ENCODE results near the gene RCOR1. TPM values are rescaled to one million over a fixed set of nuclear protein-coding genes. Genes with fewer than 3 reads are reported as not detected.
A peak's percentile ranks its signal among the peaks of the same experiment; 100 is the strongest.
"Not testable (repeated sequence)": the region's sequence is repeated elsewhere in the genome, so short reads cannot be mapped to it uniquely, and the experiment has no call there.

RCOR1 gene
- 10 to 100 TPM; 18.3 to 19.4 TPM for total RNA-seq

DNA sequence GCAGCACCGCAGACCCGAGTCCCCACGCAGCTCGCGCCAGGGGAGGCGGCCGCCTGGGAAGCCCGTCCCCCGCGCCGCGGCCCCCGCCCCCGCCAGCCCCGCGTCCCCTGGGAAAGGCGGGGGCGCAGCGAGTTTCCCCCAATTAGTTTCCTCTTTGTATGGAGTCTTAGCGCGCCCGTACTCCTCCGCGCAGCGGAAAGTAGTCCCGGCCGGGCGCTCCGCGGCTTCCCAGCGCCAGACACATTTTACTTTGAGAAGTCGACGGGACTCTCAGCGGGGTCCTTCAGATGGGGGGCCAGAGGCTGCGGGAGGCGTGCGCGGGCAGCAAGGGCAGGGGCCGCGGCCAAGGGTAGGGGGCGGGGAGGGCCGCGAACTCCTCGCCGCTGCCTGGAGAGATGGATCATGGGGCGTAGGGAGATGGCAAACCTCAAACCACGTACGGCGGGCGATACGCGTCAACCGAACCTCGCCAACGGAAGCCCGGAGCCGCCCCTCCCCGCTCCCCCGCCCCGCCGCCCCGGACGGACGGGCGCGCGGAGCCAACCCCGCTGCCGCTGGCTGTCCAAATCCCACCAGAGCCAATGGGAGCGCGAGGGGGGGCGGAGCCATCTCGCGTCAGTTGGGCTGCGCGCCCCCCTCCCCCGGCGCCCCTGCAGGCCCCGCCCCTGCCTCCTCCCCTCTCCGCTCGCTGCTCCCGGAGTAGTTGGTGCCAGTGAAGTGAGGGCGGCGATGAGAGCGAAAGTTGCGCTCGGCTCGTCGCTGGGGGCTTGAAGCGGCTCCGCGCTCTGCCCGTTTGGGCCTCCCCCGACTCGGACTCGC, at the start of gene RCOR1:
Gene RCOR1, plus strand, starts transcription at position 706 of the 819 bp plus-strand sequence. CDS start 238 bp downstream, outside the sequence.
- H3K36me3 Mint-ChIP-seq = peaks cover 9% of the 10 kb centered on the region
- DNase-seq = peak; percentile 98
- peak; percentile 89 for ATAC-seq
- H3K9me3 Mint-ChIP-seq (ENCODE audit: low read depth) = no peaks in the 10 kb centered on the region
- H3K27ac Mint-ChIP-seq = peak within 1 kb of the TSS; percentile 87
- peak within 1 kb of the TSS; percentile 82 for H3K4me3 Mint-ChIP-seq
- H3K27me3 Mint-ChIP-seq = peaks cover 3% of the 10 kb centered on the region
- CTCF ChIA-PET = no interaction called here
- H3K4me1 Mint-ChIP-seq = peaks cover 21% of the 10 kb centered on the region

DNA sequence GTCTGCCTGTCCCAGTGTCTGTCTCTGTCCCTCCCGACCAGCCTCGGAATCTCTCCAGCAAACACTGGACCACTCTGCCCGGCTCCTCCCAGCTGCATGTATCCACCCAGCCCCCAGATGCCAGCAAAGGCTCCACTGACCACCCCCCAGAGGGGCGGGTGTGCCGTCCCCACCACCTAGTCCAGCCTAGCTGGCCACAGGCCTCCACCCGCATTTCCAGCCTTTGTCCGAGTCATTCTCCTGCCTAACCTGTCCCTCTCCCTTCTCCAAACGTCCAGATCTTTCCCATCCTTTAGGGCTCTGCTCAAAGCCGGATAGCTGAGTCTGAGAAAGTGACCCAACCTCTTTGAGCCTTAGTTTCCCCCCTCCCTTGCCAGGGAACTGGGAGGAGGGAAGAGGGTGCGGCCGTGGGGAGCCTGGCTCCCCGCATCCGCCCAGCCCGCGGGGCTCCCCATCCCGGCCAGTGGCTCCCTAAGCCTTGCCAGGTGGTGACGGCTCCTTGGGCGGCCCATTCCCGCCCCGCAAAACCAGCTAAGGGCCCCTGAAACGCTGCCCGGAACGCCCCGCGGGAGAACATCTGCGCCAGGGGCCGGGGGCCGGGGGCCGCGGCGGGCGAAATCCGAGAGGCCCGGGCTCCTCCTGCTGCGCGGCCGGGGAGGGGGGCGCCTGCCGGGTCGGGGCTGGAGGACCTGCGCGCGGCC, 48.3 kb upstream of the RCOR1 start:
- Mint-ChIP-seq H3K27me3 (peaks cover 41% of the 10 kb centered on the region), H3K9me3 (ENCODE audit: low read depth) (no peaks in the 10 kb centered on the region), H3K36me3 (no peaks in the 10 kb centered on the region), H3K4me1 (peaks cover 3% of the 10 kb centered on the region), H3K27ac (no peak overlapping the region), H3K4me3 (no peak overlapping the region)
- CTCF ChIA-PET = interaction anchor here (1.0 kb wide), 1 partner anchor 20 kb away, joined by 4 read pairs; no protein-coding TSS in a partner anchor
- no peak for DNase-seq
- ATAC-seq = no peak

DNA sequence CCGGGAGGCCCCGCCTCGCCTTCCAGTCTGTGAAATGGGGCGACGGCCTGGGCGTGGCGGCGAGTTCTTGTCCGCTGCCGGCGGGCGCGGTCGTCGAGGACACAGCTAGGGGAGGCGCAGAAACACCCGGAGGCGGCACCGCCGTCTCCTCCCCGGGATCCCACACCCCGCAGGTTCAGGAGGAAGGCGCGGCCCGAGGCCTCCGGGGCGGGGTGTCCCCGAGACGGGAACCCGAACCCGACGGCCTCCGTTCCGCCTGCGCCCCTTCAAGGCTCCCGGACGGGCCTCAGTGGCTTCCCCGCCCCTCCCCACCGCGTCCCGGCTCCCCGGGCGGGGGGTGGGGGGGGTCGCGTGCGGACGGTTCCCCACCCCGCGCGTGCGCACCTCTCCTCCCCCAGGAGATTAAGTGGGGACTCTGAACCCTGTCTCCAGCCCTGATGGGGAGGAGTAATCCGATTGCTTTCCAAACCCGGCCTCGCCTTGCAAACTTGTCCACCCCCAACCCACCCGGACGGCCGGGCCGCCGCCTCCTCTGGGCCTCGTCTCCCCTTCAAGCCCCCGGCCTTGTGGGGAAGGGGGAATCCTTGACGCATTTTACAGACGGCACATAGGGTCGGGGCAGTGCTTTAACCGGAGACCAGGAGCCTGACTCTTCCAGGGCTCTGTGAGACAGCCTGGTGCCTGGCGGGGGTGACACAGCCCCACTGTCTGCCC, 47.5 kb upstream of the RCOR1 start:
- Mint-ChIP-seq H3K27ac (no peak overlapping the region), H3K4me1 (peaks cover 3% of the 10 kb centered on the region), H3K27me3 (peaks cover 41% of the 10 kb centered on the region), H3K9me3 (ENCODE audit: low read depth) (no peaks in the 10 kb centered on the region), H3K36me3 (no peaks in the 10 kb centered on the region), H3K4me3 (no peak overlapping the region)
- ATAC-seq (peak; percentile 79), DNase-seq (peak; percentile 49)
- CTCF ChIA-PET = interaction anchor here (1.0 kb wide), 1 partner anchor 21 kb away, joined by 4 read pairs; no protein-coding TSS in a partner anchor

DNA sequence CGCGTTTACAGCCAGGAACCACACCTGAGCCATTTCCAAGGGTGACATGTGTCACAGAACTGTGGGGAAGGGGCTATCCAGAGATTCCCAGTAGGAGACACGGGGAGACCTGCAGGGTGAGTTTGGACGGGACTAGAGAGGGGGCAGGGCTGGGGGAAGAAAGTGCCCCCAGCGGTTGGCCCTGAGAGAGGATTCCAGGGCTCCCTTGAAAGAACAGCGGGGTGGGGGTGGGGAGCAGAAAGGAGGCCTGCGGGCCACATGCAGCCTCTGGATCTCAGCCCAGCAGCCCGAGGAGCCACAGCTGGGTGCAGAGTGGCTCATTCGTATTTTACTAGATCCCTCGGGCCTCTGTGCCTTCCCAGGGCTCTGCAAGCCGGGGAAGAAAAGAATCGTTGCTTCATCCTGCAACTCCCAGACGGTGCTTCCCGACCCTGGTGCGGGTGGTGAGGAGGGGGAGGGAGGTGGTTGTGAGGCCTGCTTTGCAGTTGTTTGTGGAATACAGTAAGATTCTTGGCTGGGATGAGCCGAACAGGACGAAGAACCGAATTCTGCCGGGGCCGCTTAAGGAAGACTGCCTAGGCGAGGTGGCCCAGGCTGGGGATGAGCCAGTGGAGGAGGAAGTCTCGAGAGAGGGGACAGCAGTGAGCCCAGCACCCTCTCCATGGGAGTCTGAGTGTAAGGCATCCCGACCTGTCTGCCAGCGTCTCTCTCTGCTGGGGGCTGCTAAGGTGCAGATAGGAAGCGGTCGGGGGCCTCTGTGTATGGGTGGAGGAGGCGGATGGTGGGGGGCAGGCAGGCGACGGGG, 46.8 kb upstream of the RCOR1 start:
- Mint-ChIP-seq H3K27ac (no peak overlapping the region), H3K9me3 (ENCODE audit: low read depth) (no peaks in the 10 kb centered on the region), H3K4me1 (peaks cover 3% of the 10 kb centered on the region), H3K36me3 (no peaks in the 10 kb centered on the region), H3K4me3 (no peak overlapping the region), H3K27me3 (peaks cover 41% of the 10 kb centered on the region)
- no peak for DNase-seq
- CTCF ChIA-PET = no interaction called here
- ATAC-seq = no peak

DNA sequence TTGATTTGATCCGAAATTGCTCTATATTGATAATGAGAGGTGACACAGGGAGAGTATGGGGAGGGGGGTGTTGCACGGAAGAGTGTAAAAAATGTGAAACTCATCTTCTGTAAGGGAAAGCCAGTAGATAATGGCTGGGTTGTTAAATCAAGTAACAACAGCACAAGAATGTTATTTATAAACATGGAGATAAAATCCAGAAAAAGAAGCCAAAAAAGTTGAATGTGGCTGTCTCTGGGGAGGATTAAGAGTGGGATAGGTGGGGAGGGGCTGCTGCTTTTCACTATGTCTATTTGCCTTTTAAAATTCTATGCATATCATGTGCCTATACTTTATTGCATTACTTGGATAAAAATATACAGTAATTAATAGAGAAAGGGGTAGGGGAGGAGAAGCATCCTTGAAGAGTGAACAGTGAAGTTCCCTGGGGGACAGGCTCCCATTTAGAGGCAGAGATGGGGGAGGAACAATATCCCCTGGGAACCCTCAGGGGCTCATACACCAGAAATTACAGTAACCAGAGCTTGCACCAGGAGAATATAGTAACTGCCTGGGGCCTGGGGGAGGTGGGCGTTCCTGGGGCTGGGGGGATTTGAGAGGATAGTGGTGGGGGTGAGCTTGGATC, 43.7 kb upstream of the RCOR1 start:
- no peaks in the 10 kb centered on the region for H3K9me3 Mint-ChIP-seq (ENCODE audit: low read depth)
- no peaks in the 10 kb centered on the region for H3K36me3 Mint-ChIP-seq
- H3K4me3 Mint-ChIP-seq = no peak overlapping the region
- peaks cover 3% of the 10 kb centered on the region for H3K4me1 Mint-ChIP-seq
- no peak overlapping the region for H3K27ac Mint-ChIP-seq
- no peak for DNase-seq
- ATAC-seq = no peak
- CTCF ChIA-PET = no interaction called here
- peaks cover 32% of the 10 kb centered on the region for H3K27me3 Mint-ChIP-seq

DNA sequence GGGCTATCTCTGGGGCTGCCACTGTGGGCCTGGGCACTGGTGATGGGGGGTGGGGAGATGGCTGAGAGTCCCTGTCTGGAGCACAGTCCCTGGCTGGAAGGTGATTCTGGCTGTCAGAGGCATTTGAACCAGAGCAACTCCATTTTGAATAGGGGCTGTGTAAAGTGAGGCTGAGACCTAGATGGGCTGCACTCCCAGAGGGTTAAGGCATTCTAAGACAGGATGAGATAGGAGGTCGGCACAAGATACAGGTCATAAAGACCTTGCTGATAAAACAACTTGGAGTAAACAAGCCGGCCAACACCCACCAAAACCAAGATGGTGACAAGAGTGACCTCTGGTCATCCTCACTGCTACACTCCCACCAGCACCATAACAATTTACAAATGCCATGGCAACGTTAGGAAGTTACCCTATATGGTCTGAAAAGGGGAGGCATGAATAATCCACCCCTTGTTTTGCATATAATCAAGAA, 41.5 kb upstream of the RCOR1 start:
- ATAC-seq; CTCF ChIA-PET; H3K27ac Mint-ChIP-seq; H3K9me3 Mint-ChIP-seq (ENCODE audit: low read depth); H3K4me3 Mint-ChIP-seq; DNase-seq; H3K4me1 Mint-ChIP-seq; H3K36me3 Mint-ChIP-seq: not testable (repeated sequence)
- H3K27me3 Mint-ChIP-seq = peaks cover 17% of the 10 kb centered on the region

DNA sequence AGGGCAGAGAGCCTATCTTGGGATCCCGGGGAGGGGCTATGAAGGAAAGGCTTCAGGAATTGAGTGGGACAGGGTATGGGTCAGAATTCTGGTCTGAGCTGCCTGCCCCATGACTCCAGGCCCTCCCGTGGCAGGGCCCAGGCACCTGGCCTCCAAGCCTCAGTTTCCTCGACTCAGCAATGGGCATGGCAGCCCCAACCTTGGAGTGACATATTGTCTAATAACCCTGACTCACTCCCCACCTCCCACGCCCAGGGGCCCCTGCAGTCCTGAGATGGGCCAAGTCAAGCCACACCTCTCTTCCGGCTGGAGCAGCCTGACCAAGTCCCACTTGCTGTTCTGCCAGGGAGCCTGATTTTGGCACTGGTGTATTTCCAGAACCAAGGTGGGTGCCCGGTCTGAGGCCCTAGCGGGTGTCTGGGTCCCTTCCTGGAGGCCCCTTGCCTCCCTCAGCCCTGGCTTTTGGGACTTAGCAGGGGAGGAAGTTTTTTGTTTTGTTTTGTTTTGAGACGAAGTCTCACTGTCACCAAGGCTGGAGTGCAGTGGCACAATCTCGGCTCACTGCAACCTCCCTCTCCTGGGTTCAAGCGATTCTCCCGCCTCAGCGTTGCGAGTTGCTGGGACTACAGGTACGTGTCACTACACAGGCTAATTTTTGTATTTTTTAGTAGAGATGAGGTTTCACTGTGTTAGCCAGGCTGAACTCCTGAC, 40.3 kb upstream of the RCOR1 start:
- ATAC-seq (no peak), DNase-seq (no peak)
- Mint-ChIP-seq H3K4me1 (no peaks in the 10 kb centered on the region), H3K27ac (no peak overlapping the region), H3K4me3 (no peak overlapping the region), H3K9me3 (ENCODE audit: low read depth) (no peaks in the 10 kb centered on the region), H3K36me3 (no peaks in the 10 kb centered on the region), H3K27me3 (peaks cover 9% of the 10 kb centered on the region)
- CTCF ChIA-PET = no interaction called here

DNA sequence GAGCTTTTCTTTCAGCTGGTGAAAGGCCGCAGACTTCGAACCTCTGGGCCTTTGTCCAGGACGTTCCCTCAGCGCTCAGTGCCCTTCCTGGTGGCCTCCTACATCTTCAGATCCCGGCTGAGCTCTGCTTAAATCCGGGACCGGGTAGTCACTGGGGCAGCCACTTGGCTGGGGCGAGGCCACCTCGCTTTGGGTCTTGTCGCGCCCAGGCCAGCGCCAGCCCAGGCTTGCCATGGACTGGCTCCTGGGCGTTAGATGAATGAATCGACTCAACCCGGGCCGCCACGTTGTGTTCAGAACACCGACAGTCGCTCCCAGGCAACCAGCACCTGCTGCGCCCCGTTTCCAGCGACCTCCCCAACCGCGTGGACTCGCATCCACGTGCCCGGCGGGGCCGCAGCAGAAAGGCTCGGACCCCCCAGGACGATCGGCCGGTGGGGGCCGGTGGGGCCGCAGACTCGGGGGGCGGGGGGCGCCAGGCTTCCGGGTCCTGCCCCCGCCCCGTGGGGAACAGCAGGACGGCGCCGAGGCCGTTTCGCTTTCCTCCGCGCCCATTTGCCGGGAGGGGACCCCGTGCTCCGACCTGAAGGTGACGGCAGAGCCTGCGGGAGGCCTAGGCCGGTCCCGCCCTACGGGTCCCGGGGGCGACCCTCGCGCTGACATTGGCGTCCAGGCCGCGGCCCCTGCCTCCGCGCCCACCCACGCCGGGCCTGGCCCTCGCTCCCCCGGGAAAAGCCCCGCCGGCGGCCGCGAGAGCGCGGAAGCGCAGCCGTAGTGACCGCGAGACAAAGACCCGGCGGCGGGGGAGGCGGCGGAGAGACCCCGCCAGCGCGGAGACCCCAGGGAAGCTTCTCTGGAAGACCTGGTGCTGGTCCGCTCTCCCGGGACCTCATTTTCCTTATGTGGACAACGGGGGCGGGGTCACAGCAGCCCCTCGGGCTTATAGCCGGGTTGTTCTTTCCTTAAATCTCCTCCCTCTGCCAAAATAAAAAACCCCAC, 37.3 kb upstream of the RCOR1 start:
- H3K27ac Mint-ChIP-seq = peak overlapping the region; percentile 36
- DNase-seq (peak; percentile 75), ATAC-seq (peak; percentile 94)
- CTCF ChIA-PET = interaction anchor here (2.2 kb wide), 1 partner anchor 31 kb away, joined by 8 read pairs; no protein-coding TSS in a partner anchor
- no peaks in the 10 kb centered on the region for H3K4me1 Mint-ChIP-seq
- no peaks in the 10 kb centered on the region for H3K36me3 Mint-ChIP-seq
- peak overlapping the region; percentile 56 for H3K4me3 Mint-ChIP-seq
- no peaks in the 10 kb centered on the region for H3K27me3 Mint-ChIP-seq
- H3K9me3 Mint-ChIP-seq (ENCODE audit: low read depth) = no peaks in the 10 kb centered on the region

DNA sequence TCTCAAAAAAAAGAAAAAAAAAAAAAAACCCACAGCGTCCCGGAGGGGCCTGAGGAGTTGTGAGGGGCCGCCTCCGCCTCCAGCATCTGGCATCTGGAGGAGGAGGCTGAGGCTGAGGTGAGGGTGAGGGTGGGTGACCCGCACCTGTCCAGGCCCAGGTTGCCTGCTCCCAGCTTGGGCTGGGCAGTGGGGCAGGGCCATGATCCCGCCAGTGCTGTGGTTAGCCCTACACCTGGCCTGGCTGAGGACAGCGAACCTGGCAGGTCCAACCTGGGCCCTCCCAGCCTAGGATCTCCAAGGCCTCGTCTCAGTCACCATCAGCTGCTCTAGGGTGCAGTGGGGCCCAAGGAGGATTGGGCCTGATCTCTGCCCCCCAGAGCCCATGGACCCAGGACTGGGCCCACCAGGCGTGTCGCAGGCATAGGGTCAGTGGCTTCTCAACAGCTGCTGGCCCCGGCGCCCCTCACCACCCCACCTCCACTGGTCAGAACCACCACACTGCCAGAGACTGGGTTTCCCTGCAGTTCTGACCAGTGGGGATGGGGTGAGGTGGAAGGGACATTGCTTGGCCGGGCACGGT, 36.3 kb upstream of the RCOR1 start:
- ATAC-seq = no peak
- no peaks in the 10 kb centered on the region for H3K4me1 Mint-ChIP-seq
- no peak overlapping the region for H3K4me3 Mint-ChIP-seq
- no peaks in the 10 kb centered on the region for H3K9me3 Mint-ChIP-seq (ENCODE audit: low read depth)
- DNase-seq = no peak
- no peaks in the 10 kb centered on the region for H3K36me3 Mint-ChIP-seq
- no peaks in the 10 kb centered on the region for H3K27me3 Mint-ChIP-seq
- H3K27ac Mint-ChIP-seq = no peak overlapping the region
- CTCF ChIA-PET = interaction anchor here (2.2 kb wide), 1 partner anchor 32 kb away, joined by 8 read pairs; no protein-coding TSS in a partner anchor

DNA sequence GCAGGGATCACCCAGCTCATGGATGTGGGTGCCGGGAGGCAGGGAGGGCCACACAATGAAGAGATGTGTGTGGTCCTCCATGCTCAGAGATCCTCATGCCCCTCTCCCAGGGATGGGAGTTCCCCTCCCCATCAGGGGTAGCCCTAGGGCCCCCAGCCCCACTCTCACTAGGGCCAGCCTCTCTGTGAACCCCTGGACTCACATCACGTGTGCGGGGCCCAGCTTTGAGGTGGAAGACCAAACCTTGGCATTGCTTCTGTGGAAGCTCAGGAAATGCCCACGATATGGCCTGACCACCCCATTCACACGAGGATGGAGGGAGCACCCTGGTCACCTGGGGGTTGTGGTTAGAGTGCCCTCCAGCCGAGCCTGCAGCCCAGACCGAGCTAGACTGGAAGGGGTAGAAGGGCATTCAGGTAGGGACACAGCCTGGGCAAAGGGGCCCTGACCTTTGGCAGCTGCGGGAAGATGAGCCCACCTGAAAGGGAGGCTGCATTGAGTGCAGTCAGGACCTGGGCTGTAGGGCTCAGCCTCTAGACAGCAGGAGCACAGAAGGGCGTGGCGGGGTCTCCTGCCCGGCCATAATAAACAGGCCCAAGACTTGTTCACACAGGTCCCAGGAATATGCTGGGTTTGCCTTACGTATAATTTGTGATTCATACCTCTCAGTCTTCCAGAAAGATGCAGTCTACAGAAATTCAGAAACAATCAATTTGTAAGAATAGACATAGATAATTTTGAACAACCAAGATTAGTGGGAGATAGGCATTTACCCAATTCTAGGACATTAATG, 34.8 kb upstream of the RCOR1 start:
- Mint-ChIP-seq H3K36me3 (no peaks in the 10 kb centered on the region), H3K27ac (no peak overlapping the region), H3K9me3 (ENCODE audit: low read depth) (no peaks in the 10 kb centered on the region), H3K4me1 (no peaks in the 10 kb centered on the region), H3K27me3 (no peaks in the 10 kb centered on the region), H3K4me3 (no peak overlapping the region)
- no peak for ATAC-seq
- no peak for DNase-seq
- CTCF ChIA-PET = no interaction called here

All from activated CD8-positive, alpha-beta memory T cell treated with anti-CD3 and anti-CD28 coated beads, Interleukin-2, amount 10 ng/mL, durations not matched to agents 7 days and 5 days (primary cell).